T47D (cell line): ENCODE results near the gene SH2D1B.
A peak's percentile ranks its signal among the peaks of the same experiment; 100 is the strongest.

Source experiments
- DNase-seq, 2 experiments: peaks; one replicate each; pipeline versions ENCODE4 v3.0.0 to v3.0.0-alpha.2; 2011 to 2012; ENCODE audit warnings: low read depth in 1 of 2, low spot score in 1 of 2
- JUND ChIP-seq: IDR thresholded peaks from 2 replicates; pipeline ENCODE4 v1.6.1; 2012; ENCODE audit warnings: low read depth
- in situ Hi-C: cut with HindIII; loops from 2 replicates; pipeline ENCODE4 v1.10.0; 2016; ENCODE audit warnings: low sequenced_read_pairs, low pct_unique_long_range_greater_than_20kb

The SH2D1B gene

GRCh38 chr1:162417650-162418049, 5.7 kb upstream of the SH2D1B start:
- DNase-seq = no peak
- no peak for TF ChIP-seq JUND
- in situ Hi-C loops = no loop called here

DNA sequence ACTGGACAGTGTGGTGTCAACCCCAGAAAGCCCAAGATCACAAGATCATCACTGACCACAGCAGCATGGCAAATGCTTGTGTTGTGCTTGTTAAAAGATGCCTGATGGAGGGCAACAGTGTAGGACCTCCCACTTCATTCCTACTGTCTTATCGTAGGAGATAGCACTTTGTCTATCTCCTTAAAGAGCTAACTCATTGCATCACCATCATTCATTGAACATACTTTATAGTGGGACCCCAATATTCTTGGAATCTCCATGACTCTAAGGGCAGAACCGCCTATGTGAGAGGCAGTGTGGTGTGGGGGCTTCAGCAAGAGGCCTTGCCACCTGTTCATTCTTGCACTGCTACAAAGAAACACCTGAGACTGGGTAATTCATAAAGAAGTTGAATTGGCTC, 5.0 kb upstream of the SH2D1B start:
- in situ Hi-C loops = no loop called here
- TF ChIP-seq JUND = no peak
- DNase-seq = no peak

DNA sequence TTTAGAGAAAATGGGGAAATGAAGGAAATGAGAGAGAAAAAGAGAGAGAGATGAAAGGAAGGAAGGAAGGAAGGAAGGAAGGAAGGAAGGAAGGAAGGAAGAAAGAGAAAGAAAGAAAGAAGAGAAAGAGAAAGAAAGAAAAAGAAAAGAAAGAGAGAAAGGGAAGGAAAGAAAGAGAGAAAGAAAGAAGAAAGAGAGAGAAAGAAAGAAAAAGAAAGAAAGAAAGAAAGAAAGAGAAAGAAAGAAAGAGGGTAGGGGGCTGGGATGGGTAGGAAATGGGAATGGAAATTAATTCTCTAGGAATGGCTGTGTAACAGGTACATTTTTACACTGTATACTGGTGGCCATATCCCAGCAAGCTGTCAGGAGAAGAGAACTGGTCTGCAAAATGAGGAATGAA, 4.3 kb upstream of the SH2D1B start:
- TF ChIP-seq JUND = no peak
- in situ Hi-C loops = no loop called here
- no peak for DNase-seq

GRCh38 chr1:162407539-162407938, 4.4 kb downstream of the SH2D1B start:
- no peak for TF ChIP-seq JUND
- no peak for DNase-seq
- in situ Hi-C loops = no loop called here

- no peak for TF ChIP-seq JUND
- no peak for DNase-seq
- in situ Hi-C loops = no loop called here
Measured at GRCh38 chr1:162406811-162407210, 5.1 kb downstream of the SH2D1B start.

- in situ Hi-C loops = no loop called here
- TF ChIP-seq JUND = no peak
- DNase-seq = no peak
Measured at GRCh38 chr1:162405800-162406199, 6.1 kb downstream of the SH2D1B start.

DNA sequence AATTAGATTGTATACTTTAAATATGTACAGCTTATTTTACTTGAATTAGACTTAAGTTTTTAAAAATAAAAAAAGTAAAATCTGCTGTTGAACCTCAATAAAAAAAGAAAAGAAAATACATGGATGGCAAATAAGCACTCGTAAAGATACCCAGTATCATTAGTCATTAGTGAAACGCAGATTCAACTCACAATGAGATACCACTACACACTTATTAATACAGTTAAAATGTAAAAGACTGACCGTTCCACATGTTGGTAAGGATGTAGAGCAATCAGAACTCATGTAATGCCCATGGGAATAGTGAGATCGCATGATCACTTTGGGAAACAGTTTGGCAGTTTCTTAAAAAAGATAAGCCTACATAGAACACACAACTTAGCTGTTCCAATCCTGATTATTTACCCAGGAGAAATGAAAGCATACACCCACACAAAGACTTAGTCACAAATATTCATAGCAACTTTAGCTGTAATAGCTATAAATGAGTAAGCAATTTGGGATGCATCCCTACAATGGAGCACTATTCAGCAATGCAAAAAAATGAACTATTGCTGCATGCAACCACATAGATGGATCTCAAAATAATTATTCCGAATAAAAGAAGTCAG, 7.3 kb downstream of the SH2D1B start:
- TF ChIP-seq JUND = no peak
- in situ Hi-C loops = no loop called here
- DNase-seq = no peak

- no peak for TF ChIP-seq JUND
- in situ Hi-C loops = no loop called here
- no peak for DNase-seq
Measured at GRCh38 chr1:162400790-162401355, 11.1 kb downstream of the SH2D1B start.

DNA sequence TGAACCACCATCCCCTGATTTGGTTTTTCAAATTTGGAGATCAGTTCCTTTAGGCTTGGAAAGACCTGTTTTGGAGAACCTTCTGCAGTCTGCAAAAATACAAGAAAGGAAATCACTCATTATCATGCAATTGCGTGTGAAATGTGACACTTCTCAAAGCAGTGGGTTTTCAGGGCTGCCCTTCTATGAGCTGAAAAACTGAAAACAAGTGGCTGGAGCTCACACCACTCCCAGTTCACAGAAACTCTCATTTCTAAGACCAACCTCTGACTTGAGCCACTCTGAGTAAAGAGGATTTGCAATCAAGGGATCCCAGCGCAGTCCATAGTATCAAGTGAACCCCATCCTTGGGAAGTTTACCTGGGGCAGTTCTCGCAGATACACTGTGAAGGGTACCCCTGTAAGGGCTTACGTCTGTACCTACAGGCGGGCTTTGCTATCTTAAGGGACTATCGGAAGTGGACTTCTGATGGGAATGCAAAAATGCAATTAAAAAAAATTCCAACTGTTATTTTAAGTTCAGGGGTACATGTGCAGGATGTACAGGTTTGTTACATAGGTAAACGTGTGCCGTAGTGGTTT, 12.8 kb downstream of the SH2D1B start:
- in situ Hi-C loops = no loop called here
- no peak for DNase-seq
- no peak for TF ChIP-seq JUND

DNA sequence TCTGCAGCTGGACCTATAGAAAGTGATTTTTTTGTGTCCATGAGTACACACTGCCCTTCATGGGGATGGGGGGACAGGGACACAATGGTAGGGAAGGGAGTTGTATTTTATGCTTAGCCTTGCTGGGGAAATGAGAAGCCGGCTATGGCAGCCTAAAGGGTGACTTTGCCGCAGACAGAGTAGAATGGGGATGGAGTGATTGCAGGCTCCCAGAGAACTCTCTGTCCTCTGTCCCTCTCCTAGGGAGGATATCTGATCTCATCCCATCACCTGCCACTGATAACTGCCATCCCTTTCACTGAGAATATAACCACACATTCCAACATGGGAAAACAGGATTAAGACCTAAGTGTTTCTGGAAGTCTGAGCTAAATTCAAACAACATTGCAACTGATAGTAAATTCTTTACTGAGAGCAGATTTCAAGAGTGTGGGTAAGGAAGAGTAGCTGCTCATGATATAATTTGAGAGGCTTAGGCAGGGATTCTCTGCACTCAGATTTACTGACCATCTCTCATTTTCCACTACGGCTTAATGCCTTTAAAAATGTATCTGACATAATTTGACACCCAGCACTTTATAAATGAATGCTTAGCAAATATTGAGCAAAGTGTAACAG, 13.9 kb downstream of the SH2D1B start:
- in situ Hi-C loops = no loop called here
- DNase-seq = no peak
- TF ChIP-seq JUND = no peak

GRCh38 chr1:162397039-162397448, 14.9 kb downstream of the SH2D1B start:
- in situ Hi-C loops = no loop called here
- TF ChIP-seq JUND = no peak
- DNase-seq = no peak

- in situ Hi-C loops = no loop called here
- TF ChIP-seq JUND = no peak
- no peak for DNase-seq
Measured at GRCh38 chr1:162396201-162396906, 15.6 kb downstream of the SH2D1B start.

- peak; percentile 46 to 68 for DNase-seq
- no peak for TF ChIP-seq JUND
- in situ Hi-C loops = no loop called here
Measured at GRCh38 chr1:162391790-162392563, 20.0 kb downstream of the SH2D1B start.
